Smooth muscle cell (in vitro differentiated cells): ENCODE data around the gene TBKBP1. TPM values are rescaled to one million over a fixed set of nuclear protein-coding genes. Genes with fewer than 3 reads are reported as not detected.

ENCODE experiments used
- DNase-seq: peaks from one replicate; lab custom pipeline; 2025; ENCODE audit not compliant: unreplicated experiment; lab: John Stamatoyannopoulos, UW
- H2AFZ ChIP-seq: fragments of 200-600 bp; sonication (generic); 2 replicates; pipeline ENCODE4 v1.6.0; 2016; ENCODE audit warnings: antibody characterized with exemption, low read depth, mild to moderate bottlenecking
- H3F3A ChIP-seq: fragments of 200-600 bp; sonication (generic); 2 replicates; pipeline ENCODE4 v1.6.0; 2017; ENCODE audit warnings: antibody characterized with exemption, low read depth
- H3K27ac ChIP-seq: fragments of 200-600 bp; sonication (generic); 2 replicates; pipeline ENCODE4 v1.5.1; 2016; ENCODE audit warnings: low read depth, mild to moderate bottlenecking
- H3K27me3 ChIP-seq: fragments of 200-600 bp; sonication (generic); 2 replicates; pipeline ENCODE4 v1.6.1; 2016; ENCODE audit warnings: low read depth, mild to moderate bottlenecking
- H3K36me3 ChIP-seq: fragments of 200-600 bp; sonication (generic); 2 replicates; pipeline ENCODE4 v1.5.1; 2016; ENCODE audit warnings: low read depth
- H3K4me1 ChIP-seq: fragments of 200-600 bp; sonication (generic); 2 replicates; pipeline ENCODE4 v1.5.1; 2016; ENCODE audit warnings: low read depth
- H3K4me2 ChIP-seq: fragments of 200-600 bp; sonication (generic); 2 replicates; pipeline ENCODE4 v1.6.0; 2016; ENCODE audit warnings: mild to moderate bottlenecking
- H3K4me3 ChIP-seq: fragments of 200-600 bp; sonication (generic); 2 replicates; pipeline ENCODE4 v1.5.1; 2016; ENCODE audit warnings: mild to moderate bottlenecking
- H3K79me2 ChIP-seq: fragments of 200-600 bp; sonication (generic); 2 replicates; pipeline ENCODE4 v1.6.0; 2016; ENCODE audit warnings: low read depth, mild to moderate bottlenecking
- H3K9ac ChIP-seq: fragments of 200-600 bp; sonication (generic); 2 replicates; pipeline ENCODE4 v1.6.0; 2016; ENCODE audit warnings: low read depth
- H3K9me3 ChIP-seq: fragments of 200-600 bp; sonication (generic); replicated peaks from 2 replicates; pipeline ENCODE4 v1.5.1; 2016; ENCODE audit warnings: low read depth
- H4K20me1 ChIP-seq: fragments of 200-600 bp; sonication (generic); 2 replicates; pipeline ENCODE4 v1.6.0; 2016; ENCODE audit warnings: low read depth
- WGBS: methylation state at CpG from one replicate; pipeline ENCODE4 v1.1.7; 2016; ENCODE audit warnings: low lambda C conversion rate; 5-methylcytosine and 5-hydroxymethylcytosine counted together
- polyA plus RNA-seq: library from polyadenylated mRNA; unstranded; fragments of >200 nt; fragmentation: Nextera tagmentation; extraction: Ambion mirVana; gene quantifications from 2 replicates; pipeline ENCODE4 v1.2.1, GENCODE V29; 2016
- total RNA-seq: library from RNA; depleted of rRNA; stranded (reverse); fragments of >200 nt; gene quantifications from 2 replicates; pipeline ENCODE4 v1.2.3, GENCODE V29; 2014
- TF ChIP-seq, protein P1 (sequence below): fragments of 200-600 bp; sonication (generic); IDR thresholded peaks from 2 replicates; pipeline ENCODE4 v1.5.1; 2017; ENCODE audit warnings: borderline replicate concordance, mild to moderate bottlenecking, antibody characterized with exemption; ENCODE audit not compliant: insufficient read depth, poor library complexity, severe bottlenecking

TBKBP1 gene
- total and polyA plus RNA-seq, 2 experiments from 2014 or later, result 5.8 to 7.7 TPM

DNA sequence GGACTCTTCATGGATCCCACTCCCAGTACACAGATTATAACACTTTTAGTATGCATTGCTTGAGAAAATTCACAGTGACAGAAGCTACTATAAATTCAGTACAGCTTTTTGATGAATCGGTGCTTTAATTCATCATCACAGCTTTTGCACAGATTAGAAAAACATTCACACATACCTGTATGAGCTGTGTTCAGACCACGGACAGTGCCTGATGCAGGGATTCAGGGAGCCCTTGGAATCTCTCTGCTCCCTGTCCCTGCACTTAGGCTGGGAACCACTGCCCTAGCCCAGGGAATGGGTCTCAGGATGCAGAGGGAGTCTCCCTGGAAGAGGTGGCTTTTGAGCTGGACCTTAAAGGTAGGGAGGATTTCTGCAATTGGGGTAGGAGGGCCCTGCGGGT, 13.9 kb downstream of the TBKBP1 start:
- H3K4me1 ChIP-seq, result no peaks in the 10 kb centered on the region
- H3K9me3 ChIP-seq, result no peaks in the 10 kb centered on the region
- H3K36me3 ChIP-seq, result no peaks in the 10 kb centered on the region
- TF ChIP-seq, protein P1, sequence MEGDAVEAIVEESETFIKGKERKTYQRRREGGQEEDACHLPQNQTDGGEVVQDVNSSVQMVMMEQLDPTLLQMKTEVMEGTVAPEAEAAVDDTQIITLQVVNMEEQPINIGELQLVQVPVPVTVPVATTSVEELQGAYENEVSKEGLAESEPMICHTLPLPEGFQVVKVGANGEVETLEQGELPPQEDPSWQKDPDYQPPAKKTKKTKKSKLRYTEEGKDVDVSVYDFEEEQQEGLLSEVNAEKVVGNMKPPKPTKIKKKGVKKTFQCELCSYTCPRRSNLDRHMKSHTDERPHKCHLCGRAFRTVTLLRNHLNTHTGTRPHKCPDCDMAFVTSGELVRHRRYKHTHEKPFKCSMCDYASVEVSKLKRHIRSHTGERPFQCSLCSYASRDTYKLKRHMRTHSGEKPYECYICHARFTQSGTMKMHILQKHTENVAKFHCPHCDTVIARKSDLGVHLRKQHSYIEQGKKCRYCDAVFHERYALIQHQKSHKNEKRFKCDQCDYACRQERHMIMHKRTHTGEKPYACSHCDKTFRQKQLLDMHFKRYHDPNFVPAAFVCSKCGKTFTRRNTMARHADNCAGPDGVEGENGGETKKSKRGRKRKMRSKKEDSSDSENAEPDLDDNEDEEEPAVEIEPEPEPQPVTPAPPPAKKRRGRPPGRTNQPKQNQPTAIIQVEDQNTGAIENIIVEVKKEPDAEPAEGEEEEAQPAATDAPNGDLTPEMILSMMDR, result no peak
- DNase-seq, result no peak
- H3K4me2 ChIP-seq, result no peak overlapping the region
- no peaks in the 10 kb centered on the region for H3F3A ChIP-seq
- H3K79me2 ChIP-seq, result no peaks in the 10 kb centered on the region
- no peak overlapping the region for H2AFZ ChIP-seq
- H3K27ac ChIP-seq, result no peak overlapping the region
- H3K27me3 ChIP-seq, result no peaks in the 10 kb centered on the region
- 75% methylated on average over 3 of the region's 3 CpGs for WGBS
- H3K9ac ChIP-seq, result no peak overlapping the region
- H4K20me1 ChIP-seq, result peaks cover 18% of the 10 kb centered on the region
- H3K4me3 ChIP-seq, result no peak overlapping the region

DNA sequence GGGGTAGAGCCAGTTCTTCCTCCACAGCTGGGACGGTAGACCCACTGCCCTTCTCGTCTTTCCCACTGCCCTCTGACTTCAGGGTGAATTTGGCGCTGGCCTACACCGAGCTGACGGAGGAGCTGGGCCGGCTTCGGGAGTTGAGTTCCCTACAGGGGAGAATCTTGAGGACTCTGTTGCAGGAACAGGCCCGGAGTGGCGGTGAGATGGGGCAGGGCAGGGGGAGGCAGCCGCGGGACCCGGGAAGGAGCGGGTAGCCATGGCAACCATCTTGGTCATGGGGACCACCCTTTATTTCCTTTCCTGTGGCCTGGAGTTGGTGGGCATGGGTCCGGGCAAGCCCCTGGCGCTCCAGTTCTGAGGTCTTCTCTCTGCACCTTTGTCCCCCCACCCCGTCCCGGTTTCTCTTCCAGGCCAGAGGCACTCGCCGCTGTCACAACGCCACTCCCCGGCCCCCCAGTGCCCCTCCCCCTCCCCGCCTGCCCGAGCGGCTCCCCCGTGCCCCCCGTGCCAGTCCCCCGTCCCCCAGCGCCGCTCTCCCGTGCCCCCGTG, 14.4 kb downstream of the TBKBP1 start:
- Histone ChIP-seq H3K4me3 (no peak overlapping the region), H4K20me1 (peaks cover 18% of the 10 kb centered on the region), H2AFZ (no peak overlapping the region), H3K36me3 (no peaks in the 10 kb centered on the region), H3K79me2 (no peaks in the 10 kb centered on the region), H3F3A (no peaks in the 10 kb centered on the region), H3K4me2 (no peak overlapping the region), H3K27ac (no peak overlapping the region), H3K9me3 (no peaks in the 10 kb centered on the region), H3K4me1 (no peaks in the 10 kb centered on the region), H3K9ac (no peak overlapping the region), H3K27me3 (no peaks in the 10 kb centered on the region)
- no peak for DNase-seq
- WGBS, result 70% methylated on average over 13 of the region's 31 CpGs
- TF ChIP-seq, protein P1, result no peak

DNA sequence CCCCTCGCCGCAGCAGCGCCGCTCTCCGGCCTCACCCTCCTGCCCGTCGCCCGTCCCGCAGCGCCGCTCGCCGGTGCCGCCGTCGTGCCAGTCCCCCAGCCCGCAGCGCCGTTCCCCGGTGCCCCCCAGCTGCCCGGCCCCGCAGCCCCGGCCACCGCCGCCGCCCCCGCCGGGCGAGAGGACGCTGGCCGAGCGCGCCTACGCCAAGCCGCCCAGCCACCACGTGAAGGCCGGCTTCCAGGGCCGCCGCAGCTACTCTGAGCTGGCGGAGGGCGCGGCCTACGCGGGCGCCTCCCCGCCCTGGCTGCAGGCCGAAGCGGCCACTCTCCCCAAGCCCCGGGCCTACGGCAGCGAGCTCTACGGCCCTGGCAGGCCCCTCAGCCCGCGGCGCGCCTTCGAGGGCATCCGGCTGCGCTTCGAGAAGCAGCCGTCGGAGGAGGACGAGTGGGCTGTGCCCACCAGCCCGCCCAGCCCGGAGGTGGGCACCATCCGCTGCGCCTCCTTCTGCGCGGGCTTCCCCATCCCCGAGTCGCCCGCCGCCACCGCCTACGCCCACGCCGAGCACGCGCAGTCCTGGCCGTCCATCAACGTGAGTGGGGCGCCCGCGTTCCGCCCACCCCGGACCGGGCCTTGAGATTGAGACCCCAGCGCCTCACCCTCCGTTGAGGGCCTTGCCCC, 15.0 kb downstream of the TBKBP1 start:
- peaks cover 3% of the 10 kb centered on the region for H3K27me3 ChIP-seq
- TF ChIP-seq, protein P1, result no peak
- H3K9ac ChIP-seq, result no peak overlapping the region
- DNase-seq, result no peak
- H3K27ac ChIP-seq, result no peak overlapping the region
- no peaks in the 10 kb centered on the region for H3K79me2 ChIP-seq
- WGBS, result 64% methylated on average over 24 of the region's 89 CpGs
- no peaks in the 10 kb centered on the region for H3K9me3 ChIP-seq
- no peaks in the 10 kb centered on the region for H3K36me3 ChIP-seq
- no peak overlapping the region for H2AFZ ChIP-seq
- peaks cover 18% of the 10 kb centered on the region for H4K20me1 ChIP-seq
- no peaks in the 10 kb centered on the region for H3K4me1 ChIP-seq
- H3K4me3 ChIP-seq, result no peak overlapping the region
- H3K4me2 ChIP-seq, result no peak overlapping the region
- H3F3A ChIP-seq, result no peaks in the 10 kb centered on the region

DNA sequence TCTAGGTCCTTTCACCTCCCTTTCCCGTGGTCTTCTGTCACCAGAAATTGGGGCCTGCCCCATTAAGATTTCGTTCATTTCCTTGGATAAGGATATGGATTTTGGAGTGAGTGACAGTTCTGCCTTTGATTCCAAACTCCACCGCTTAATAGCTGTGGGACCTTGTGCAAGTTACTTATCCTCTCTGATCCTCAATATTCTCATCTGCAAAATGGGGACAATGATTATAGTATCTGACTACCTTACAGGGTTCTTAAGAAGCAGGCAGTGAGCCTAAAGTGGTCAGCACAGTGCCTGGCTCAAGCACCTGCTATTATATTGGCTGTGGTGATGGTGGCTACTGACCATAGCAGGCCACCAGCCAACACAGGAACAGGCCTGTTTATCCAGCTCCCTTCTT, 15.6 kb downstream of the TBKBP1 start:
- Histone ChIP-seq H3K4me1 (no peaks in the 10 kb centered on the region), H3K79me2 (no peaks in the 10 kb centered on the region), H3K36me3 (no peaks in the 10 kb centered on the region), H3K4me2 (no peak overlapping the region), H3K9ac (no peak overlapping the region), H3K9me3 (no peaks in the 10 kb centered on the region), H3K27ac (no peak overlapping the region), H3K27me3 (peaks cover 3% of the 10 kb centered on the region), H2AFZ (no peak overlapping the region), H3F3A (no peaks in the 10 kb centered on the region), H3K4me3 (no peak overlapping the region), H4K20me1 (peaks cover 18% of the 10 kb centered on the region)
- TF ChIP-seq, protein P1, result no peak
- WGBS, result 98% methylated on average over 3 of the region's 3 CpGs
- DNase-seq, result no peak
